Measurements from ENCODE around the gene MGAT2.
"Not testable (repeated sequence)": the region's sequence is repeated elsewhere in the genome, so short reads cannot be mapped to it uniquely, and the experiment has no call there.

MGAT2 gene

GRCh38 chr14:49637534-49638078 is 17.0 kb downstream of the MGAT2 start:
- TF ChIP-seq CTCF (IDR thresholded peaks at IDR 0.05; ENCODE audit: low read depth, low read length), result no peak
- no peak for DNase-seq (ENCODE audit: low read depth in 2 of 2)
- H3K4me3 ChIP-seq (replicated peaks in 1 of 2; ENCODE audit: low read depth in 2 of 2, low read length in 2 of 2), result no peak overlapping the region

DNA sequence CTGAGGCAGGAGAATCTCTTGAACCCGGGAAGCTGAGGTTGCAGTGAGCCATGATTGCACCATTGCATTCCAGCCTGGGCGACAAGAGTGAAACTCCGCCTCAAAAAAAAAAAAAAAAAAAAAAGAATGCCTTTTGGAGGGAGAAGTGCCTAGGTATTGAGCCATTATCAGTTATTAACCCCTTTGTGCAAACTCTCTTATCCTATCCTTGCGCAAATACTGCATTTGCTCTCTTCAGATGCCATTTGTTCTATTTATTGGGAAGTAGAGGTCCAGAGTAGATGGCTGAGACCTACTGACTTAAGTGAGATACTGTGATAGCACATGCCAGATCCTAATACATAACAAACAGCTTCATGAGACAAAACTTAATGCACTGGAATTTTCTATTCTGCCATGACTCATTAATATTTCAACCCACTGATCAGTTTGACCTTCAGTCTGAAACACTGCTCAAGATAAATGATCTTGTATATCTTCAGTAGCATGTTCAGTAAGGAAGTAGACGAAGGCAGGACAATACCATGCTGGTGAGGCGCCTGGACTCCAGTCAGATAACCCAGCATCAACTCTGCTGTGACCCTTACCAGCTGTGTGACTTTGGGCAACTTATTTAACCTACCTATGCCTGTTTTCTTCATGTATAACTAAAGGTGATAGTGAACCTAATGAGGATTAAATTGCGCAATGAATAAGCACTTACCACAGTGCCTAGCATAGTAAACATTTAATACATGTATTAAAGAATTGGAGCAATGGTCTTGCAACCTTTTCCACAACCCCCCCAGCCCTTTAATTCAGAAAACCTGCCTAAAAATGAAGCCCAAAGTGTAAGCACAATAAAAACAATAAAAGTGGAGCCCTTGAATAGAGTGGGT is 20.2 kb downstream of the MGAT2 start:
- no peak for DNase-seq (ENCODE audit: low read depth in 2 of 2)
- H3K4me3 ChIP-seq (replicated peaks in 1 of 2; ENCODE audit: low read depth in 2 of 2, low read length in 2 of 2), result no peak overlapping the region
- no peak for TF ChIP-seq CTCF (IDR thresholded peaks at IDR 0.05; ENCODE audit: low read depth, low read length)

- no peak for DNase-seq (ENCODE audit: low read depth in 2 of 2)
- TF ChIP-seq CTCF (IDR thresholded peaks at IDR 0.05; ENCODE audit: low read depth, low read length), result no peak
- no peak overlapping the region for H3K4me3 ChIP-seq (replicated peaks in 1 of 2; ENCODE audit: low read depth in 2 of 2, low read length in 2 of 2)
These were observed 21.1 kb downstream of the MGAT2 start for GRCh38 chr14:49641697-49642129.

- H3K4me3 ChIP-seq (replicated peaks in 1 of 2; ENCODE audit: low read depth in 2 of 2, low read length in 2 of 2), result no peak overlapping the region
- no peak for DNase-seq (ENCODE audit: low read depth in 2 of 2)
- no peak for TF ChIP-seq CTCF (IDR thresholded peaks at IDR 0.05; ENCODE audit: low read depth, low read length)
These were observed 21.6 kb downstream of the MGAT2 start for GRCh38 chr14:49642163-49642562.

GRCh38 chr14:49653508-49653907 is 32.9 kb downstream of the MGAT2 start:
- no peak overlapping the region for H3K4me3 ChIP-seq (replicated peaks in 1 of 2; ENCODE audit: low read depth in 2 of 2, low read length in 2 of 2)
- DNase-seq (ENCODE audit: low read depth in 2 of 2), result no peak
- no peak for TF ChIP-seq CTCF (IDR thresholded peaks at IDR 0.05; ENCODE audit: low read depth, low read length)

DNA sequence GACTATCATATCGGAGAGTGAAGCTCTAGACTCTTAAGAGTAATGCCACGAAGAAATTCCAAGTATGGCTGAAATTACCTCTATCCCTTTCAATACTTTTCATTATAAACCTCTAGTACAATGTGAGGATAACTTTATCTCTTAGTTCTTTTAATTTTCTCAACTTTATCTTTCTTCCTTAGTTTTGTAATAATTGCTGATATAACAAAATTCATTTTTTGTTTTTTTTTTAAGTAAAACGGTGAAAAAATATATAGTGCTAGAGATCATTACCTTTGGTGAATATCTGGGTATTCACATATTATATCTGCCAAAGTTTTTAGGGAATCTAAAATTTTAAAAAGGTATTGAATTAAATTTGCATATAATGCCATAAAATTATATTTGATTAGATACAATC is 33.9 kb downstream of the MGAT2 start:
- no peak overlapping the region for H3K4me3 ChIP-seq (replicated peaks in 1 of 2; ENCODE audit: low read depth in 2 of 2, low read length in 2 of 2)
- TF ChIP-seq CTCF (IDR thresholded peaks at IDR 0.05; ENCODE audit: low read depth, low read length), result no peak
- no peak for DNase-seq (ENCODE audit: low read depth in 2 of 2)

- DNase-seq (ENCODE audit: low read depth in 2 of 2), result peak in 1 of 2 donors; percentile 56
- not testable (repeated sequence) for H3K4me3 ChIP-seq (replicated peaks in 1 of 2; ENCODE audit: low read depth in 2 of 2, low read length in 2 of 2)
These were observed 36.9 kb downstream of the MGAT2 start for GRCh38 chr14:49657500-49657899.

All from cardiac fibroblast (primary cell).